Left renal cortex interstitium (tissue), 4 donors: Measurements from ENCODE around the gene MAB21L4. TPM values are rescaled to one million over a fixed set of nuclear protein-coding genes. Genes with fewer than 3 reads are reported as not detected.

ENCODE experiments used
- DNase-seq, 4 donors: peaks; one replicate each; pipeline ENCODE4 v3.0.0-alpha.2; 2013; ENCODE audit warnings: low read depth in 4 of 4, low spot score in 2 of 4, missing footprints in 1 of 4
- polyA plus RNA-seq, 4 donors: library from polyadenylated mRNA; unstranded; fragments of 120-200 nt; gene quantifications; one replicate each; pipeline ENCODE4 v1.2.1, GENCODE V29; 2013; ENCODE audit not compliant: insufficient read length in 4 of 4

Gene MAB21L4
- polyA plus RNA-seq, 4 donors = 1.3 to 4.3 (median 1.7) TPM

DNA sequence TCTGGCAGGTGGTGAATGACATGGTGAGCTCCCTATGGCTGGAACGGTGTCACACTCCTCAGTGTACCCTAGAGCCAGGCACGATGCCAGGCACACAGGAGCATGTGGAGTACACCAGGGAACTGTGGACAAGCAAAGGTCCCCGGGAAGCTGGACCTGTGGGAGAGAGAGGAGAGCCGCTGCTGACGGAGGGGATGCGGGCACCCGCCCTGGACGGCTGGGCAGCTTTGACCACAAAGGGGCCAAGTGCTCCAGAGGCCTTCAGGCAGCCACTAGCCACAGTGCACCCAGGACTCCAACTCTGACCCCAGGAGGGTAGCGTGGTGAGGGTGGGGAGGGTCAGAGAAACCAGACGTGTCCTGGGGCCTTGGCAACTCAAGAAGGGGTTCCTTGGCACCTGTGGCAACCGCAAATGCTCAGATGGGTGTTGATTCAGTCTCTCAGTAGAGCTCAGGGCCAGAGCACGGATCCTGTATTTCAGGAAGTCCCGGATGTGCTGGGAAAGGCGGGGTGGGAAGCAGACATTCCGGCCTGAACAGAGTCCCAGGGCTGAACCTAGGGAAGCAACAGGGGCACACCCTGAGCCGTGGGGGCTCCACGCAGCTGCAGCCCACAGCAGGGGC, 2.3 kb upstream of the MAB21L4 start:
- no peak for DNase-seq

GRCh38 chr2:240896871-240897692, 1.1 kb upstream of the MAB21L4 start:
- no peak for DNase-seq

GRCh38 chr2:240896394-240896793, 438 bp upstream of the MAB21L4 start:
- no peak for DNase-seq

- DNase-seq = no peak
These were observed 959 bp downstream of the MAB21L4 start for GRCh38 chr2:240894836-240895558.

DNA sequence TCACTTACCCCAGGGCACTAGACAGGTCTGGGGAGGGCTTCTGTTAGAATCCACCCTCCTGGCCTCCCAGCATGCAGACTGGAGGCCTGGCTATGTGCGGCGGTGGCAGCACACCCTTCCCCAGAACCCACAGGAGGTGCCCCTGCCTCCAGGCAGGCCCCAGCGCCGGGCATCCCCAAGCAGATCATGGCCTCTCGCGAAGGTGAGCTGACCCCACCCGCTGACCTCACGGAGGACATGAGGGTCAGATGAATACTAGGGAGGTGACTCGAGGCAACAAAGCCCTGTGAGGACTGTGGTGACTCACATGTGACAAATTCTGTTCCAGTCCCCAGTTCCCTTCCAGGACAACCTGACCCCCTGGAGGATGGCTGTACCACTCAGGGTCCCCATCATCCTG, 1.9 kb downstream of the MAB21L4 start:
- no peak for DNase-seq

DNA sequence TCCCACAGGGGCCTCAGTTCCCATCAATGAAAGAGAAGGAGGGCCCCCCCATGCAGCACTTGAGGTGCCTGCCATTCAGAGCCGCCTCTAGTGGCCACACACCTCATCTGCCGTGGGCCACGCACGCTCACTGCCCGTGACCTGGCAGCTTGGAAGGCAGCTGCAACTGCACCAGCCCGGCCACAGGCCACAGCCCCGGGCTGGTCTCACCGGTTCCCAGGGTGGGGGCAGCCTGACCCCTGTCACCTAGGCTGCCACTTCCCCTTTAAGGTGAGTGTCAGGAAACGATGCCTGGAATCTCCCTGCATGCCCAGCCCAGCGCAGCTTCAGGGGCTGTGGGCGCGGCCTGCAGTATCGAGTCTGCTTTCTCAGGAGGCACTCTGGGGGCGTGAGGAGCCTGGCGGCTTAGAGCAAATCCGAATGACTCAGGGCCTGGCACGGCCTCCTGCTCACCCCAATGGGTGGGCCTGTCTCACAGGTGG, 2.6 kb downstream of the MAB21L4 start:
- no peak for DNase-seq

- no peak for DNase-seq
These were observed 3.0 kb downstream of the MAB21L4 start for GRCh38 chr2:240892925-240893324.

- no peak for DNase-seq
These were observed 3.6 kb downstream of the MAB21L4 start for GRCh38 chr2:240892356-240892755.

GRCh38 chr2:240891492-240892340, 4.2 kb downstream of the MAB21L4 start:
- no peak for DNase-seq

DNA sequence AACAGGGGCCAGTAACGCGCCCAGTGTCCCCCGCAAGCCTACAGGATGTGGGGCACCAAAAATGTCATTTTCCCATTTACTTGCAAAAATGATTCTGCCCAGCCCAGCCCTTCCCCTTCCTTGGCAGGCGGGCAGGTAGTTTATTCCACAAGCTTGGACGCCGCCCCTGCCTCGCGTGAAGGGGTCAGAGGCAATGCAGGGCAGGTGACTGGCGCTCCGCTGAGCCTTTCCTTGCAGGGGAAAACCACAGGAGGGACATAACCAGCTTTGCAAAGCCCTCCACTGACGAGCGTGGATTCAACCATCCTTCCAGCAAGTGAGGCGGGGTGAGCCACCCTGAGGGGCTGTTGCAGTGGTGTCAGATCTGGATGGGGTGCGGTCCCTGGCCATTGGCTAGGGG, 5.3 kb downstream of the MAB21L4 start:
- no peak for DNase-seq

GRCh38 chr2:240889601-240890560, 6.1 kb downstream of the MAB21L4 start:
- no peak for DNase-seq

GRCh38 chr2:240888890-240889573, 6.9 kb downstream of the MAB21L4 start:
- no peak for DNase-seq

- DNase-seq = no peak
These were observed 7.6 kb downstream of the MAB21L4 start for GRCh38 chr2:240888130-240888889.

GRCh38 chr2:240887631-240888030, 8.3 kb downstream of the MAB21L4 start:
- DNase-seq = no peak

- DNase-seq = no peak
These were observed 9.0 kb downstream of the MAB21L4 start for GRCh38 chr2:240886678-240887609.

- no peak for DNase-seq
These were observed 9.9 kb downstream of the MAB21L4 start for GRCh38 chr2:240886023-240886565.

- DNase-seq = no peak
These were observed 10.4 kb downstream of the MAB21L4 start for GRCh38 chr2:240885566-240885965.
